SW 1271 (cell line): ENCODE results near the gene TMC5.

ENCODE experiments used
- DNase-seq, 2 experiments: peaks; one replicate each; lab custom pipeline; 2025; lab: John Stamatoyannopoulos, UW

Gene TMC5

GRCh38 chr16:19507867-19508266 is 90.2 kb downstream of the TMC5 start:
- no peak for DNase-seq

GRCh38 chr16:19512297-19512696 is 94.6 kb downstream of the TMC5 start:
- DNase-seq = no peak

GRCh38 chr16:19513377-19514053 is 95.8 kb downstream of the TMC5 start:
- DNase-seq = no peak

- DNase-seq = no peak
These were observed 98.1 kb downstream of the TMC5 start for GRCh38 chr16:19515757-19516156.

- no peak for DNase-seq
These were observed 99.9 kb downstream of the TMC5 start for GRCh38 chr16:19517424-19518089.

- no peak for DNase-seq
These were observed 100.7 kb downstream of the TMC5 start for GRCh38 chr16:19518388-19518787.

GRCh38 chr16:19520861-19521331 is 103.2 kb downstream of the TMC5 start:
- peak in 1 of 2 experiments; percentile 11 for DNase-seq

GRCh38 chr16:19521471-19522396 is 104.1 kb downstream of the TMC5 start, which contains the start of gene GDE1:
TSS of gene GDE1 (minus strand) at chr16:19522098. CDS start at chr16:19521964, 134 bp downstream.
- peak; percentile 52 to 77 for DNase-seq

GRCh38 chr16:19522397-19522732 is 104.7 kb downstream of the TMC5 start:
- no peak for DNase-seq

- no peak for DNase-seq
These were observed 105.1 kb downstream of the TMC5 start for GRCh38 chr16:19522760-19523159.

GRCh38 chr16:19523184-19523558 is 105.5 kb downstream of the TMC5 start:
- no peak for DNase-seq

GRCh38 chr16:19523559-19524355 is 106.1 kb downstream of the TMC5 start, which contains the start of gene CCP110:
TSS of gene CCP110 (plus strand) at chr16:19523942. CDS start at chr16:19527882, 3,940 bp downstream.
- DNase-seq = peak; percentile 76 to 89

- DNase-seq = no peak
These were observed 106.6 kb downstream of the TMC5 start for GRCh38 chr16:19524356-19524615.

- DNase-seq = no peak
These were observed 107.1 kb downstream of the TMC5 start for GRCh38 chr16:19524616-19525384.

- DNase-seq = no peak
These were observed 107.7 kb downstream of the TMC5 start for GRCh38 chr16:19525385-19525723.

- no peak for DNase-seq
These were observed 109.5 kb downstream of the TMC5 start for GRCh38 chr16:19527161-19527560.

- DNase-seq = no peak
These were observed 111.0 kb downstream of the TMC5 start for GRCh38 chr16:19528666-19529065.

GRCh38 chr16:19532601-19533000 is 114.9 kb downstream of the TMC5 start:
- DNase-seq = no peak

- no peak for DNase-seq
These were observed 122.7 kb downstream of the TMC5 start for GRCh38 chr16:19540241-19540970.

GRCh38 chr16:19542138-19542821 is 124.6 kb downstream of the TMC5 start:
- no peak for DNase-seq
